GM23338 (cell line): Measurements from ENCODE around the gene RNF150. TPM values are rescaled to one million over a fixed set of nuclear protein-coding genes. Genes with fewer than 3 reads are reported as not detected.

Source experiments
- ATAC-seq: fragments of 200-7000 bp; cut with Tn5 transposase; 3 replicates; pipeline ENCODE4 v1.9.1; 2020
- DNase-seq: peaks from one replicate; pipeline ENCODE4 v3.0.0-alpha.2; 2015; ENCODE audit warnings: low spot score
- H2AFZ ChIP-seq: fragments of 200-600 bp; sonication (generic); 2 replicates; pipeline ENCODE4 v1.8.0; 2016; ENCODE audit warnings: antibody characterized with exemption, mild to moderate bottlenecking, moderate library complexity
- H3F3A ChIP-seq: fragments of 200-600 bp; sonication (generic); replicated peaks from 2 replicates; pipeline ENCODE4 v1.8.0; 2017; ENCODE audit warnings: antibody characterized with exemption, mixed run types, low read depth
- H3K27ac ChIP-seq: fragments of 200-600 bp; sonication (generic); 2 replicates; pipeline ENCODE4 v1.6.1; 2016; ENCODE audit warnings: low read depth
- H3K27me3 ChIP-seq: fragments of 200-600 bp; sonication (generic); 2 replicates; pipeline ENCODE4 v1.8.0; 2016; ENCODE audit warnings: mild to moderate bottlenecking, mixed run types, moderate library complexity; ENCODE audit not compliant: insufficient read depth
- H3K36me3 ChIP-seq: fragments of 200-600 bp; sonication (generic); 2 replicates; pipeline ENCODE4 v1.8.0; 2016; ENCODE audit warnings: mild to moderate bottlenecking; ENCODE audit not compliant: insufficient read depth
- H3K4me1 ChIP-seq: fragments of 200-600 bp; sonication (generic); 2 replicates; pipeline ENCODE4 v1.8.0; 2016; ENCODE audit warnings: mild to moderate bottlenecking, moderate library complexity; ENCODE audit not compliant: insufficient read depth
- H3K4me2 ChIP-seq: fragments of 200-600 bp; sonication (generic); 2 replicates; pipeline ENCODE4 v1.7.1; 2017; ENCODE audit warnings: mixed run types
- H3K4me3 ChIP-seq: fragments of 200-600 bp; sonication (generic); 2 replicates; pipeline ENCODE4 v1.6.1; 2016; ENCODE audit warnings: mixed run types
- H3K79me2 ChIP-seq: fragments of 200-600 bp; sonication (generic); replicated peaks from 2 replicates; pipeline ENCODE4 v1.8.0; 2017; ENCODE audit warnings: mild to moderate bottlenecking; ENCODE audit not compliant: insufficient read depth
- H3K9me2 ChIP-seq: fragments of 200-600 bp; sonication (generic); 2 replicates; pipeline ENCODE4 v1.8.0; 2017; ENCODE audit not compliant: insufficient read depth
- H4K20me1 ChIP-seq: fragments of 200-600 bp; sonication (generic); replicated peaks from 2 replicates; pipeline ENCODE4 v1.8.0; 2017; ENCODE audit warnings: mild to moderate bottlenecking; ENCODE audit not compliant: insufficient read depth
- H3K27ac Mint-ChIP-seq: 2 replicates; pipeline ENCODE4 v1.8.0; 2020; ENCODE audit warnings: inconsistent platforms, mild to moderate bottlenecking, moderate library complexity, mixed read lengths
- H3K27me3 Mint-ChIP-seq: 3 replicates; pipeline ENCODE4 v1.8.0; 2022; ENCODE audit warnings: low read depth, mild to moderate bottlenecking, moderate library complexity, mixed read lengths, inconsistent platforms; ENCODE audit not compliant: insufficient read depth, poor library complexity
- H3K36me3 Mint-ChIP-seq: 3 replicates; pipeline ENCODE4 v1.8.0; 2021; ENCODE audit warnings: low read depth, mild to moderate bottlenecking, inconsistent platforms, moderate library complexity, mixed read lengths
- H3K4me1 Mint-ChIP-seq: 3 replicates; pipeline ENCODE4 v1.8.0; 2020; ENCODE audit warnings: mild to moderate bottlenecking, inconsistent platforms, mixed read lengths
- H3K4me3 Mint-ChIP-seq: 3 replicates; pipeline ENCODE4 v1.8.0; 2021; ENCODE audit warnings: moderate library complexity, mild to moderate bottlenecking, inconsistent platforms, mixed read lengths
- H3K9me3 Mint-ChIP-seq: 3 replicates; pipeline ENCODE4 v1.8.0; 2020; ENCODE audit warnings: moderate library complexity, mild to moderate bottlenecking, inconsistent platforms, mixed read lengths
- CREB1 ChIP-seq: fragments of 250-450 bp; sonication (Bioruptor Pico); IDR thresholded peaks from 2 replicates; pipeline ENCODE4 v1.5.0; 2020; ENCODE audit warnings: low read depth, mild to moderate bottlenecking, moderate library complexity
- EZH2 ChIP-seq: fragments of 200-600 bp; sonication (generic); IDR thresholded peaks from one replicate; pipeline ENCODE4 v1.8.0; 2017; ENCODE audit warnings: antibody characterized with exemption, mild to moderate bottlenecking, low read depth; ENCODE audit not compliant: unreplicated experiment
- EZH2phosphoT487 ChIP-seq: fragments of 200-600 bp; sonication (generic); IDR thresholded peaks from one replicate; pipeline ENCODE4 v1.8.1; 2018; ENCODE audit warnings: antibody characterized with exemption; ENCODE audit not compliant: unreplicated experiment
- JUNB ChIP-seq: IDR thresholded peaks from one replicate; pipeline ENCODE4 v1.6.1; 2016; ENCODE audit warnings: antibody characterized with exemption; ENCODE audit not compliant: unreplicated experiment
- NANOG ChIP-seq: IDR thresholded peaks from 2 replicates; pipeline ENCODE4 v1.6.1; 2016; ENCODE audit warnings: antibody characterized with exemption, borderline replicate concordance
- POLR2AphosphoS5 ChIP-seq: IDR thresholded peaks from 2 replicates; pipeline ENCODE4 v1.6.1; 2016; ENCODE audit warnings: antibody characterized with exemption, low read depth
- REST ChIP-seq: IDR thresholded peaks from one replicate; pipeline ENCODE4 v1.6.1; 2018; ENCODE audit warnings: antibody characterized with exemption; ENCODE audit not compliant: unreplicated experiment
- STAT1 ChIP-seq: IDR thresholded peaks from one replicate; pipeline ENCODE4 v1.6.1; 2016; ENCODE audit warnings: antibody characterized with exemption; ENCODE audit not compliant: unreplicated experiment
- ZNF114 ChIP-seq: fragments of 250-450 bp; sonication (Bioruptor Pico); IDR thresholded peaks from 2 replicates; pipeline ENCODE4 v1.5.0; 2020; ENCODE audit warnings: mild to moderate bottlenecking, moderate library complexity
- ZNF331 ChIP-seq: fragments of 250-450 bp; sonication (Bioruptor Pico); IDR thresholded peaks from 2 replicates; pipeline ENCODE4 v1.5.0; 2020; ENCODE audit warnings: low read depth, mild to moderate bottlenecking, moderate library complexity
- ZNF462 ChIP-seq: fragments of 250-450 bp; sonication (Bioruptor Pico); IDR thresholded peaks from 2 replicates; pipeline ENCODE4 v1.5.0; 2020; ENCODE audit warnings: mild to moderate bottlenecking, moderate library complexity
- polyA plus RNA-seq: library from polyadenylated mRNA; unstranded; fragments of >200 nt; fragmentation: Nextera tagmentation; extraction: Ambion mirVana; gene quantifications from 2 replicates; pipeline ENCODE4 v1.2.1, GENCODE V29; 2016
- total RNA-seq: library from RNA; depleted of rRNA; stranded (reverse); fragments of >200 nt; shearing (Covaris generic); gene quantifications from 2 replicates; pipeline ENCODE4 v1.2.3, GENCODE V29; 2014
- TF ChIP-seq, protein P1 (sequence below): IDR thresholded peaks from 2 replicates; pipeline ENCODE4 v1.6.1; 2016; ENCODE audit warnings: antibody characterized with exemption
- TF ChIP-seq, protein P2 (sequence below), 2 experiments: fragments of 200-600 bp in 1 of 2; sonication (generic) in 1 of 2; conservative IDR thresholded peaks; 2 replicates each; pipeline versions ENCODE4 v1.5.1 to v1.6.1; 2016 to 2017; ENCODE audit warnings: antibody characterized with exemption in 2 of 2, low read depth in 2 of 2, mild to moderate bottlenecking in 2 of 2, moderate library complexity in 1 of 2

The RNF150 gene
- total and polyA plus RNA-seq, 2 experiments from 2014 or later: 1.3 to 6.1 TPM

GRCh38 chr4:140982613-140983340 is 150.5 kb downstream of the RNF150 start:
- H3K4me3 Mint-ChIP-seq: no peak overlapping the region

More at GRCh38 chr4:140982613-140983340, 150.5 kb downstream of the RNF150 start:
- H3K27ac ChIP-seq: no peak overlapping the region
- peaks cover 5% of the 10 kb centered on the region for H3K4me1 ChIP-seq
- no peak for ATAC-seq
- Mint-ChIP-seq H3K27me3 (peaks cover 4% of the 10 kb centered on the region), H3K27ac (no peak overlapping the region), H3K9me3 (no peaks in the 10 kb centered on the region; the same call in 2 of the 3 replicates), H3K4me1 (no peaks in the 10 kb centered on the region), H3K36me3 (no peaks in the 10 kb centered on the region)
- no peak overlapping the region for H2AFZ ChIP-seq
- no peak overlapping the region for H3K4me3 ChIP-seq
- TF ChIP-seq, protein P1, sequence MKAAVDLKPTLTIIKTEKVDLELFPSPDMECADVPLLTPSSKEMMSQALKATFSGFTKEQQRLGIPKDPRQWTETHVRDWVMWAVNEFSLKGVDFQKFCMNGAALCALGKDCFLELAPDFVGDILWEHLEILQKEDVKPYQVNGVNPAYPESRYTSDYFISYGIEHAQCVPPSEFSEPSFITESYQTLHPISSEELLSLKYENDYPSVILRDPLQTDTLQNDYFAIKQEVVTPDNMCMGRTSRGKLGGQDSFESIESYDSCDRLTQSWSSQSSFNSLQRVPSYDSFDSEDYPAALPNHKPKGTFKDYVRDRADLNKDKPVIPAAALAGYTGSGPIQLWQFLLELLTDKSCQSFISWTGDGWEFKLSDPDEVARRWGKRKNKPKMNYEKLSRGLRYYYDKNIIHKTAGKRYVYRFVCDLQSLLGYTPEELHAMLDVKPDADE: no peak
- TF ChIP-seq REST (no peak), STAT1 (no peak), NANOG (no peak), ZNF331 (no peak), JUNB (no peak), CREB1 (CRISPR knock-in tag) (no peak), POLR2AphosphoS5 (no peak), EZH2 (no peak), ZNF462 (CRISPR knock-in tag) (no peak), EZH2phosphoT487 (no peak), ZNF114 (CRISPR knock-in tag) (no peak)
- TF ChIP-seq, protein P2, sequence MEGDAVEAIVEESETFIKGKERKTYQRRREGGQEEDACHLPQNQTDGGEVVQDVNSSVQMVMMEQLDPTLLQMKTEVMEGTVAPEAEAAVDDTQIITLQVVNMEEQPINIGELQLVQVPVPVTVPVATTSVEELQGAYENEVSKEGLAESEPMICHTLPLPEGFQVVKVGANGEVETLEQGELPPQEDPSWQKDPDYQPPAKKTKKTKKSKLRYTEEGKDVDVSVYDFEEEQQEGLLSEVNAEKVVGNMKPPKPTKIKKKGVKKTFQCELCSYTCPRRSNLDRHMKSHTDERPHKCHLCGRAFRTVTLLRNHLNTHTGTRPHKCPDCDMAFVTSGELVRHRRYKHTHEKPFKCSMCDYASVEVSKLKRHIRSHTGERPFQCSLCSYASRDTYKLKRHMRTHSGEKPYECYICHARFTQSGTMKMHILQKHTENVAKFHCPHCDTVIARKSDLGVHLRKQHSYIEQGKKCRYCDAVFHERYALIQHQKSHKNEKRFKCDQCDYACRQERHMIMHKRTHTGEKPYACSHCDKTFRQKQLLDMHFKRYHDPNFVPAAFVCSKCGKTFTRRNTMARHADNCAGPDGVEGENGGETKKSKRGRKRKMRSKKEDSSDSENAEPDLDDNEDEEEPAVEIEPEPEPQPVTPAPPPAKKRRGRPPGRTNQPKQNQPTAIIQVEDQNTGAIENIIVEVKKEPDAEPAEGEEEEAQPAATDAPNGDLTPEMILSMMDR (conservative IDR thresholded peaks at IDR 0.05; ENCODE audit: low read depth in 2 of 2): no peak
- H3K27me3 ChIP-seq: no peaks in the 10 kb centered on the region
- 0 out of 2 replicates have a peak, but pooled peaks cover 3% of the 10 kb centered on the region for H3K9me2 ChIP-seq
- no peaks in the 10 kb centered on the region for H3K79me2 ChIP-seq
- H4K20me1 ChIP-seq: no peaks in the 10 kb centered on the region
- no peak overlapping the region for H3K4me2 ChIP-seq
- H3K36me3 ChIP-seq: no peaks in the 10 kb centered on the region
- H3F3A ChIP-seq: no peaks in the 10 kb centered on the region
- no peak for DNase-seq
